K562 (cell line): ENCODE measurements around the gene GET3. TPM values are rescaled to one million over a fixed set of nuclear protein-coding genes. Genes with fewer than 3 reads are reported as not detected.
A peak's percentile ranks its signal among the peaks of the same experiment; 100 is the strongest.

ENCODE experiments used
- DACH1 ChIP-seq: fragments of 450-650 bp; IDR thresholded peaks from 2 replicates; pipeline ENCODE4 v1.6.1; 2018; ENCODE audit not compliant: partially characterized antibody
- ELF4 ChIP-seq: fragments of 450-650 bp; formaldehyde crosslinking; IDR thresholded peaks from 2 replicates; pipeline ENCODE4 v1.4.0; 2022; ENCODE audit warnings: missing genetic modification characterization
- HDAC1 ChIP-seq, 2 experiments: fragments of 450-650 bp; IDR thresholded peaks; 2 replicates each; pipeline ENCODE4 v1.6.1; 2016 to 2017; ENCODE audit warnings: inconsistent platforms in 1 of 2, mild to moderate bottlenecking in 1 of 2, moderate library complexity in 1 of 2
- NEUROD1 ChIP-seq: fragments of 150-350 bp; IDR thresholded peaks from 2 replicates; pipeline ENCODE4 v1.6.1; 2014; ENCODE audit warnings: borderline replicate concordance, low read length, low read depth; ENCODE audit not compliant: partially characterized antibody
- RBFOX2 ChIP-seq: fragments of 200-400 bp; formaldehyde crosslinking; IDR thresholded peaks from 2 replicates; pipeline ENCODE4 v1.6.1; 2017; ENCODE audit warnings: low read depth, mild to moderate bottlenecking, low read length, moderate library complexity
- polyA plus RNA-seq, 8 experiments: library from polyadenylated mRNA; depleted of rRNA in 4 of 8; stranded (reverse) in 5 of 8; unstranded in 3 of 8; fragments of >200 nt; fragmentation: Nextera tagmentation in 2 of 8; fragmentation: Illumina TruSeq in 1 of 8; extraction: Ambion mirVana in 2 of 8; extraction: Trizol in 1 of 8; gene quantifications; 2 replicates each; pipeline versions ENCODE4 v1.2.1 to v1.2.3, GENCODE V29; 2011 to 2014; ENCODE audit warnings: inconsistent platforms in 1 of 8, missing spikeins in 1 of 8
- total RNA-seq, 7 experiments: library from RNA; depleted of rRNA in 6 of 7; stranded (reverse); fragments of >200 nt in 6 of 7; fragmentation: Illumina TruSeq in 2 of 7; extraction: Trizol in 2 of 7; gene quantifications; 2 replicates each; pipeline versions ENCODE4 v1.2.1 to v1.2.3, GENCODE V29; 2011 to 2021; ENCODE audit warnings: low replicate concordance in 1 of 7
- TF ChIP-seq, protein P1 (sequence below), 2 experiments: fragments of 450-650 bp in 1 of 2; sonication (generic) in 1 of 2; formaldehyde crosslinking in 1 of 2; IDR thresholded peaks; 2 replicates each; pipeline versions ENCODE4 v1.7.1 to v1.9.0; 2016 to 2022; ENCODE audit warnings: inconsistent platforms in 1 of 2, mild to moderate bottlenecking in 1 of 2, missing genetic modification reagents in 1 of 2
- TF ChIP-seq, protein P2 (sequence below): conservative IDR thresholded peaks from 2 replicates; pipeline ENCODE4 v1.6.1; 2011; ENCODE audit warnings: low read depth, mild to moderate bottlenecking, low read length; ENCODE audit not compliant: control insufficient read depth
- TF ChIP-seq, protein P3 (sequence below): fragments of 450-650 bp; IDR thresholded peaks from 2 replicates; pipeline ENCODE4 v1.6.1; 2018; ENCODE audit not compliant: partially characterized antibody

Gene GET3
- total and polyA plus RNA-seq, 9 of the 15 experiments (the other 6 are each of a cell fraction or from before 2014, with no cell fraction given) = 8.3 to 83.5 (median 51.8) TPM

DNA sequence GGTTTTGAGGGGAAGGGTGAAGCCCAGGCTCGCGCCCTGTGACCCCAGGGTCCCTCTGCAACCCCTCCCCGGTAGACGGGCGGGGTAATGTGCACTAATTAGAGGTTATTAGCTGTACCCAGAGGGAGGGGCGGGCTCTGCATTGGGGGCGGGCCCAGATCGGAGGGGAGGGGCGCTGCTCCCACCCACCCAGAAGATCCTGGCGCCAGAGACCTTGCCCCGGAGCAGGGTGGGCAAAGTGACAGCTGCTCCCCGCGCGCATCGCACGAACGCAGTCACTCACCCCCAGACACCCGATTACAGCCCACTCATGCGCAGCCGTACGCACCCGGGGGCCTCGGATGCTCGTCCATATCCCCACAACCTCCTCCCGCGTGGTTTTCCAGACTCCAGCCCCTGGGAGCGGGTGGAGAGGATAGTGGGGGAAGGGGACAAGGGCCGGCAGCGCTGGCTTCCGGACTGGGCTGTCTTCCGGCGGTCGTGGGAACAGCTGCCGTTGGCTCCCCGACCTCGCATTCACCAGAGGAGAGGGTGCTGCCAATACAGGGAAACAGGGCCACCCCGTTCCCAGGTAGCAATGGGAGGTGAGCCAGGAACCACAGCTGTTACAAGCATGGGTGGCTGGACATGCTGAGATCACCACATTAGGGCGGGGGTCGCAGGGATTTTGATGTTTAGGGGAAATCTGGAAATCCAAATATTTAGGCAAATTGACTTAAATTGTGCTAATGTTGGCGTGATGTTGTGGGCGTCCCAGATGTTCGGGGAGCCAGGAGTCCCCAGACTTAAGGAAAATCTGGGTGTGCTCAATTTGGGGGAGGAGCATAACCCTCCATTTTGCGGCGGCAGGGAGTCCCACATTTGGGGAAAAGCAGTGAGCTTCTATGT is 41.0 kb downstream of the GET3 start (continued):
- TF ChIP-seq, protein P1, sequence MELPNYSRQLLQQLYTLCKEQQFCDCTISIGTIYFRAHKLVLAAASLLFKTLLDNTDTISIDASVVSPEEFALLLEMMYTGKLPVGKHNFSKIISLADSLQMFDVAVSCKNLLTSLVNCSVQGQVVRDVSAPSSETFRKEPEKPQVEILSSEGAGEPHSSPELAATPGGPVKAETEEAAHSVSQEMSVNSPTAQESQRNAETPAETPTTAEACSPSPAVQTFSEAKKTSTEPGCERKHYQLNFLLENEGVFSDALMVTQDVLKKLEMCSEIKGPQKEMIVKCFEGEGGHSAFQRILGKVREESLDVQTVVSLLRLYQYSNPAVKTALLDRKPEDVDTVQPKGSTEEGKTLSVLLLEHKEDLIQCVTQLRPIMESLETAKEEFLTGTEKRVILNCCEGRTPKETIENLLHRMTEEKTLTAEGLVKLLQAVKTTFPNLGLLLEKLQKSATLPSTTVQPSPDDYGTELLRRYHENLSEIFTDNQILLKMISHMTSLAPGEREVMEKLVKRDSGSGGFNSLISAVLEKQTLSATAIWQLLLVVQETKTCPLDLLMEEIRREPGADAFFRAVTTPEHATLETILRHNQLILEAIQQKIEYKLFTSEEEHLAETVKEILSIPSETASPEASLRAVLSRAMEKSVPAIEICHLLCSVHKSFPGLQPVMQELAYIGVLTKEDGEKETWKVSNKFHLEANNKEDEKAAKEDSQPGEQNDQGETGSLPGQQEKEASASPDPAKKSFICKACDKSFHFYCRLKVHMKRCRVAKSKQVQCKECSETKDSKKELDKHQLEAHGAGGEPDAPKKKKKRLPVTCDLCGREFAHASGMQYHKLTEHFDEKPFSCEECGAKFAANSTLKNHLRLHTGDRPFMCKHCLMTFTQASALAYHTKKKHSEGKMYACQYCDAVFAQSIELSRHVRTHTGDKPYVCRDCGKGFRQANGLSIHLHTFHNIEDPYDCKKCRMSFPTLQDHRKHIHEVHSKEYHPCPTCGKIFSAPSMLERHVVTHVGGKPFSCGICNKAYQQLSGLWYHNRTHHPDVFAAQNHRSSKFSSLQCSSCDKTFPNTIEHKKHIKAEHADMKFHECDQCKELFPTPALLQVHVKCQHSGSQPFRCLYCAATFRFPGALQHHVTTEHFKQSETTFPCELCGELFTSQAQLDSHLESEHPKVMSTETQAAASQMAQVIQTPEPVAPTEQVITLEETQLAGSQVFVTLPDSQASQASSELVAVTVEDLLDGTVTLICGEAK (IDR thresholded peaks at IDR 0.05) = peak; percentile 49
- TF ChIP-seq, protein P1 (CRISPR knock-in tag; IDR thresholded peaks at IDR 0.05) = no peak
- TF ChIP-seq HDAC1 (IDR thresholded peaks at IDR 0.05) (0 out of 4 replicates have a peak, but pooled peaks of 1 of the 2 experiments have one; percentile 20), RBFOX2 (peak; percentile 68), NEUROD1 (peak; percentile 12), DACH1 (peak; percentile 6), ELF4 (CRISPR knock-in tag) (no peak)
- TF ChIP-seq, protein P2, sequence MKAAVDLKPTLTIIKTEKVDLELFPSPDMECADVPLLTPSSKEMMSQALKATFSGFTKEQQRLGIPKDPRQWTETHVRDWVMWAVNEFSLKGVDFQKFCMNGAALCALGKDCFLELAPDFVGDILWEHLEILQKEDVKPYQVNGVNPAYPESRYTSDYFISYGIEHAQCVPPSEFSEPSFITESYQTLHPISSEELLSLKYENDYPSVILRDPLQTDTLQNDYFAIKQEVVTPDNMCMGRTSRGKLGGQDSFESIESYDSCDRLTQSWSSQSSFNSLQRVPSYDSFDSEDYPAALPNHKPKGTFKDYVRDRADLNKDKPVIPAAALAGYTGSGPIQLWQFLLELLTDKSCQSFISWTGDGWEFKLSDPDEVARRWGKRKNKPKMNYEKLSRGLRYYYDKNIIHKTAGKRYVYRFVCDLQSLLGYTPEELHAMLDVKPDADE = peak; percentile 52; the same call in 1 of the 2 replicates
- TF ChIP-seq, protein P3, sequence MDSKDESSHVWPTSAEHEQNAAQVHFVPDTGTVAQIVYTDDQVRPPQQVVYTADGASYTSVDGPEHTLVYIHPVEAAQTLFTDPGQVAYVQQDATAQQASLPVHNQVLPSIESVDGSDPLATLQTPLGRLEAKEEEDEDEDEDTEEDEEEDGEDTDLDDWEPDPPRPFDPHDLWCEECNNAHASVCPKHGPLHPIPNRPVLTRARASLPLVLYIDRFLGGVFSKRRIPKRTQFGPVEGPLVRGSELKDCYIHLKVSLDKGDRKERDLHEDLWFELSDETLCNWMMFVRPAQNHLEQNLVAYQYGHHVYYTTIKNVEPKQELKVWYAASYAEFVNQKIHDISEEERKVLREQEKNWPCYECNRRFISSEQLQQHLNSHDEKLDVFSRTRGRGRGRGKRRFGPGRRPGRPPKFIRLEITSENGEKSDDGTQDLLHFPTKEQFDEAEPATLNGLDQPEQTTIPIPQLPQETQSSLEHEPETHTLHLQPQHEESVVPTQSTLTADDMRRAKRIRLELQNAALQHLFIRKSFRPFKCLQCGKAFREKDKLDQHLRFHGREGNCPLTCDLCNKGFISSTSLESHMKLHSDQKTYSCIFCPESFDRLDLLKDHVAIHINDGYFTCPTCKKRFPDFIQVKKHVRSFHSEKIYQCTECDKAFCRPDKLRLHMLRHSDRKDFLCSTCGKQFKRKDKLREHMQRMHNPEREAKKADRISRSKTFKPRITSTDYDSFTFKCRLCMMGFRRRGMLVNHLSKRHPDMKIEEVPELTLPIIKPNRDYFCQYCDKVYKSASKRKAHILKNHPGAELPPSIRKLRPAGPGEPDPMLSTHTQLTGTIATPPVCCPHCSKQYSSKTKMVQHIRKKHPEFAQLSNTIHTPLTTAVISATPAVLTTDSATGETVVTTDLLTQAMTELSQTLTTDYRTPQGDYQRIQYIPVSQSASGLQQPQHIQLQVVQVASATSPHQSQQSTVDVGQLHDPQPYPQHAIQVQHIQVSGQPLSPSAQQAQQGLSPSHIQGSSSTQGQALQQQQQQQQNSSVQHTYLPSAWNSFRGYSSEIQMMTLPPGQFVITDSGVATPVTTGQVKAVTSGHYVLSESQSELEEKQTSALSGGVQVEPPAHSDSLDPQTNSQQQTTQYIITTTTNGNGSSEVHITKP = peak; percentile 85
